A549 (cell line): Measurements from ENCODE around the gene DPEP3. TPM values are rescaled to one million over a fixed set of nuclear protein-coding genes. Genes with fewer than 3 reads are reported as not detected.
"Not testable (repeated sequence)": the region's sequence is repeated elsewhere in the genome, so short reads cannot be mapped to it uniquely, and the experiment has no call there.

Experiments
- ATAC-seq, 2 experiments: fragments of 200-7000 bp in 1 of 2; fragments of >200 bp in 1 of 2; cut with Nextera tagmentation in 1 of 2; cut with Tn5 transposase in 1 of 2; 3 replicates each; pipeline versions ENCODE4 v1.8.0 to v1.9.1; 2018 to 2020; ENCODE audit warnings: mild to moderate bottlenecking in 1 of 2, moderate library complexity in 1 of 2
- CTCF ChIA-PET: fragments of 300-600 bp; sonication (Branson Sonifier 250); formaldehyde crosslinking; extraction: SDS; loops from one replicate; lab custom pipeline; 2021; ENCODE audit warnings: antibody characterized with exemption, inconsistent platforms; lab: Yijun Ruan, JAX
- POLR2A ChIA-PET: fragments of 350-600 bp; formaldehyde crosslinking; extraction: SDS; loops from one replicate; lab custom pipeline; 2021; ENCODE audit warnings: antibody characterized with exemption, inconsistent platforms; lab: Yijun Ruan, JAX
- DNase-seq, 2 experiments: peaks; one replicate each; pipeline versions ENCODE4 v3.0.0 to v3.0.0-alpha.2; 2011 to 2016; ENCODE audit warnings: low read depth in 1 of 2, low spot score in 1 of 2
- FAIRE-seq: peaks from 2 replicates; lab custom pipeline; 2011; peaks lifted over from hg19 to GRCh38; lab: Jason Lieb, UNC
- H3K27ac ChIP-seq, 2 experiments: fragments of >200 bp; sonication (Bioruptor Twin); formaldehyde crosslinking; 3 replicates each; pipeline ENCODE4 v1.5.1; 2016 to 2017
- H3K4me1 ChIP-seq: fragments of >200 bp; sonication (Bioruptor Twin); formaldehyde crosslinking; 3 replicates; pipeline ENCODE4 v1.6.1; 2016
- H3K4me2 ChIP-seq: fragments of >200 bp; sonication (Bioruptor Twin); formaldehyde crosslinking; 3 replicates; pipeline ENCODE4 v1.6.1; 2016
- H3K4me3 ChIP-seq: fragments of >200 bp; sonication (Bioruptor Twin); formaldehyde crosslinking; 3 replicates; pipeline ENCODE4 v1.5.1; 2016
- H3K9me3 ChIP-seq: fragments of >200 bp; sonication (Bioruptor Twin); formaldehyde crosslinking; 3 replicates; pipeline ENCODE4 v1.6.1; 2016
- ATOH8 ChIP-seq: fragments of 250-450 bp; sonication (Bioruptor Pico); IDR thresholded peaks from 2 replicates; pipeline ENCODE4 v1.5.0; 2020; ENCODE audit warnings: low read depth, mild to moderate bottlenecking, moderate library complexity
- BHLHE40 ChIP-seq: IDR thresholded peaks from 2 replicates; pipeline ENCODE4 v1.6.1; 2012; ENCODE audit warnings: low read depth, low read length, inconsistent platforms
- CBX8 ChIP-seq: fragments of 200-600 bp; sonication (generic); IDR thresholded peaks from 2 replicates; pipeline ENCODE4 v1.6.1; 2016
- CEBPB ChIP-seq, 2 experiments: fragments of >200 bp in 1 of 2; sonication (Bioruptor Twin) in 1 of 2; formaldehyde crosslinking in 1 of 2; IDR thresholded peaks; 2 replicates each; pipeline ENCODE4 v1.6.1; 2012 to 2016
- CHD2 ChIP-seq: fragments of 150-350 bp; IDR thresholded peaks from 2 replicates; pipeline ENCODE4 v1.6.1; 2014; ENCODE audit warnings: low read length; ENCODE audit not compliant: partially characterized antibody
- CTCF ChIP-seq: fragments of >200 bp; sonication (Bioruptor Twin); formaldehyde crosslinking; IDR thresholded peaks from 3 replicates; pipeline ENCODE4 v1.5.1; 2016
- EHF ChIP-seq: fragments of 250-450 bp; sonication (Bioruptor Pico); IDR thresholded peaks from 2 replicates; pipeline ENCODE4 v1.5.0; 2020; ENCODE audit warnings: mild to moderate bottlenecking
- EHMT2 ChIP-seq: fragments of 200-600 bp; sonication (generic); IDR thresholded peaks from 2 replicates; pipeline ENCODE4 v1.6.1; 2016; ENCODE audit warnings: antibody characterized with exemption, low read depth, mild to moderate bottlenecking, moderate library complexity
- EP300 ChIP-seq, 2 experiments: fragments of >200 bp; sonication (Bioruptor Twin); formaldehyde crosslinking; IDR thresholded peaks; 2 replicates in 1 of 2; 3 replicates in 1 of 2; pipeline ENCODE4 v1.6.1; 2016 to 2017
- FOSB ChIP-seq: fragments of 250-450 bp; sonication (Bioruptor Pico); IDR thresholded peaks from 2 replicates; pipeline ENCODE4 v1.5.0; 2020; ENCODE audit warnings: mild to moderate bottlenecking, moderate library complexity
- GATA3 ChIP-seq: IDR thresholded peaks from 2 replicates; pipeline ENCODE4 v1.6.1; 2012; ENCODE audit warnings: borderline replicate concordance
- HDAC2 ChIP-seq: fragments of 200-600 bp; sonication (generic); IDR thresholded peaks from 2 replicates; pipeline ENCODE4 v1.6.1; 2016
- HES2 ChIP-seq: fragments of >200 bp; sonication (Bioruptor Twin); formaldehyde crosslinking; IDR thresholded peaks from 2 replicates; pipeline ENCODE4 v1.6.1; 2016
- HOXA7 ChIP-seq: fragments of 250-450 bp; sonication (Bioruptor Pico); IDR thresholded peaks from 2 replicates; pipeline ENCODE4 v1.5.0; 2020; ENCODE audit warnings: mild to moderate bottlenecking, moderate library complexity
- HOXB5 ChIP-seq: fragments of 250-450 bp; sonication (Bioruptor Pico); IDR thresholded peaks from 2 replicates; pipeline ENCODE4 v1.5.0; 2020; ENCODE audit warnings: mild to moderate bottlenecking, moderate library complexity
- JUN ChIP-seq, 2 experiments: fragments of >200 bp; sonication (Bioruptor Twin); formaldehyde crosslinking; IDR thresholded peaks; 2 replicates in 1 of 2; 3 replicates in 1 of 2; pipeline ENCODE4 v1.6.1; 2016 to 2017
- KDM5A ChIP-seq: fragments of 200-600 bp; sonication (generic); IDR thresholded peaks from 2 replicates; pipeline ENCODE4 v1.6.1; 2016; ENCODE audit warnings: antibody characterized with exemption, mild to moderate bottlenecking
- MAZ ChIP-seq: fragments of 150-350 bp; IDR thresholded peaks from 2 replicates; pipeline ENCODE4 v1.6.1; 2014; ENCODE audit warnings: antibody characterized with exemption, low read depth, low read length, borderline replicate concordance
- MYC ChIP-seq: IDR thresholded peaks from 2 replicates; pipeline ENCODE4 v1.6.1; 2012; ENCODE audit warnings: mild to moderate bottlenecking, inconsistent platforms, low read length, improper control_type of control experiment, borderline replicate concordance
- POLR2A ChIP-seq: IDR thresholded peaks from 2 replicates; pipeline ENCODE4 v1.6.1; 2012; ENCODE audit warnings: mild to moderate bottlenecking, low read length
- RAD21 ChIP-seq, 2 experiments: fragments of >200 bp in 1 of 2; sonication (Bioruptor Twin) in 1 of 2; formaldehyde crosslinking in 1 of 2; IDR thresholded peaks in 1 of 2; conservative IDR thresholded peaks in 1 of 2; 2 replicates in 1 of 2; 3 replicates in 1 of 2; pipeline ENCODE4 v1.6.1; 2012 to 2018; ENCODE audit warnings: inconsistent platforms in 1 of 2
- USF2 ChIP-seq: fragments of 450-650 bp; IDR thresholded peaks from 2 replicates; pipeline ENCODE4 v1.6.1; 2014; ENCODE audit warnings: antibody characterized with exemption
- ZFP36 ChIP-seq: fragments of 450-650 bp; IDR thresholded peaks from 2 replicates; pipeline ENCODE4 v1.6.1; 2014; ENCODE audit warnings: borderline replicate concordance; ENCODE audit not compliant: partially characterized antibody
- ZNF302 ChIP-seq: fragments of 250-450 bp; sonication (Bioruptor Pico); IDR thresholded peaks from 2 replicates; pipeline ENCODE4 v1.9.0; 2021; ENCODE audit warnings: inconsistent platforms, mild to moderate bottlenecking, moderate library complexity
- ZSCAN20 ChIP-seq: fragments of 250-450 bp; sonication (Bioruptor Pico); IDR thresholded peaks from 2 replicates; pipeline ENCODE4 v1.8.0; 2022; ENCODE audit warnings: mild to moderate bottlenecking, moderate library complexity
- WGBS: methylation state at CpG from one replicate; pipeline ENCODE4 v1.1.6; 2017; ENCODE audit errors: missing lambda C conversion rate; 5-methylcytosine and 5-hydroxymethylcytosine counted together
- polyA plus RNA-seq, 4 experiments: library from polyadenylated mRNA; depleted of rRNA in 3 of 4; stranded (reverse); fragments of >200 nt; fragmentation: RNase III in 1 of 4; extraction: RNeasy Plus Mini Kit Qiagen cat#74134 plus additional on column Dnase treatment in 1 of 4; gene quantifications; 2 replicates in 3 of 4; 3 replicates in 1 of 4; pipeline ENCODE4 v1.2.3, GENCODE V29; 2011 to 2017
- TF ChIP-seq, protein P1 (sequence below): IDR thresholded peaks from 2 replicates; pipeline ENCODE4 v1.6.1; 2012; ENCODE audit warnings: low read depth, borderline replicate concordance

Gene DPEP3
- polyA plus RNA-seq, 2 of the 4 experiments (the other 2 are of a cell fraction), result not detected

DNA sequence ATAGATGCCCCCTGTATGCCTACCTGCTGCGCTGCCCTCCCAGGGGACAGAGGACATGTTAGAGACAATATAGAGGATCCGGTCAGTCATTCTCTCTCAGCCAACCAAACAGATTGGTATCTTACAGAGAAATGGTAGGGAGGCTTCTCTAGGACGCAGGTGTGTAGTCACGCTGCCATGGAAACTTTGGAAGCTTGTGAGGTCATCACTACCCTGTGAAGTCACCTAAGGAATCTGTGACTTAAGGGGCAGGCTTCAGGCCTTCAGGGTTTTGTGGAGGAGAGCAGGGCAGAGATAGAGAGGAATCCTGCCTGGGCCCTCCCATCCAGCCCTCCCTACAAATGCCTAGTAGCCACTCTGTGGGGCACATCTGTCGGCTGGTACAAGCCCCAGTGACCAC lies 35.4 kb upstream of the DPEP3 start, which contains the start of gene DPEP2NB:
Gene DPEP2NB, minus strand, starts transcription at position 231 of the 400 bp plus-strand sequence. Its CDS starts 141 bp downstream, at position 90.
- TF ChIP-seq HOXB5 (CRISPR knock-in tag) (no peak), FOSB (CRISPR knock-in tag) (no peak), KDM5A (no peak), POLR2A (no peak), EHF (CRISPR knock-in tag) (no peak), HOXA7 (CRISPR knock-in tag) (no peak), USF2 (no peak), ZNF302 (CRISPR knock-in tag) (no peak), JUN (IDR thresholded peaks at IDR 0.05) (no peak), GATA3 (no peak), MYC (no peak)
- TF ChIP-seq, protein P1, sequence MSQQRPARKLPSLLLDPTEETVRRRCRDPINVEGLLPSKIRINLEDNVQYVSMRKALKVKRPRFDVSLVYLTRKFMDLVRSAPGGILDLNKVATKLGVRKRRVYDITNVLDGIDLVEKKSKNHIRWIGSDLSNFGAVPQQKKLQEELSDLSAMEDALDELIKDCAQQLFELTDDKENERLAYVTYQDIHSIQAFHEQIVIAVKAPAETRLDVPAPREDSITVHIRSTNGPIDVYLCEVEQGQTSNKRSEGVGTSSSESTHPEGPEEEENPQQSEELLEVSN, result no peak
- H3K4me1 ChIP-seq, result no peaks in the 10 kb centered on the region
- POLR2A ChIA-PET, result no interaction called here
- H3K27ac ChIP-seq, result no peak within 1 kb of the TSS
- CTCF ChIA-PET, result interaction anchor here (1.7 to 2.0 kb wide), 2 partner anchors 25 kb away, joined by 4 to 6 read pairs; no protein-coding TSS in a partner anchor
- no peak within 1 kb of the TSS for H3K4me3 ChIP-seq
- FAIRE-seq (no peak), DNase-seq (no peak), ATAC-seq (peak; percentile 37 to 42; a peak in 4 of 6 replicates)
- no peaks in the 10 kb centered on the region for H3K9me3 ChIP-seq
- 69% methylated on average over 5 of the region's 5 CpGs for WGBS
- H3K4me2 ChIP-seq, result no peak within 1 kb of the TSS

DNA sequence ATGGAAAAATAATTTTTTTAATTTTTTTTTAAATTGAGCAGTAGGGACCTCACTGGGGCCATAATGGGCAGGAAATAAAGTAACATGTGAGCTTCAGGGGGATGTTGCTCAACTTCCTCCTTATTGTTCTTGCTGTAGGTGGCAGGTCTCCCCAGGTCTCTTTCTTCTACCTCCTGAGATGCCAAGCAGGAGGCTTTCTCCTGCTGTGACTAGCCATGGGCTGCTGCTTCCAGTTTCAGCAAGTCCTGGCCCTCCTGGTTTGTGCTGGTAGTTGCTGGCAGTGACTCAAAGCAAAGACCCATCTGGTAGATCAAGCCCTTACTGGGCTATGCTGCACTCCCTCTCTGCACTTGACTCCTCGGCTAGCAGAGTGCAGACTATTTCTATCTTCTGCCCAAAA lies 33.1 kb upstream of the DPEP3 start:
- Histone ChIP-seq H3K4me3 (no peak overlapping the region), H3K4me2 (no peak overlapping the region), H3K9me3 (no peaks in the 10 kb centered on the region), H3K4me1 (no peaks in the 10 kb centered on the region), H3K27ac (no peak overlapping the region)
- ATAC-seq (0 out of 6 replicates have a peak, but pooled peaks of 1 of the 2 experiments have one; percentile 23), DNase-seq (no peak), FAIRE-seq (no peak)
- CTCF ChIA-PET, result interaction anchor here (0.6 to 2.0 kb wide), 2 partner anchors 28 to 61 kb away, joined by 3 to 6 read pairs; no protein-coding TSS in a partner anchor
- POLR2A ChIA-PET, result no interaction called here
- TF ChIP-seq CTCF (no peak), ZFP36 (no peak), HOXA7 (CRISPR knock-in tag) (no peak), ATOH8 (CRISPR knock-in tag) (no peak), FOSB (CRISPR knock-in tag) (no peak), HES2 (no peak), CBX8 (no peak), HDAC2 (no peak), ZNF302 (CRISPR knock-in tag) (no peak), CEBPB (IDR thresholded peaks at IDR 0.05) (no peak), EP300 (IDR thresholded peaks at IDR 0.05) (no peak), ZSCAN20 (no peak), EHMT2 (no peak), BHLHE40 (no peak), MAZ (no peak), CHD2 (no peak), EHF (CRISPR knock-in tag) (no peak), RAD21 (conservative IDR thresholded peaks at IDR 0.05 in 1 of 2, IDR thresholded peaks at IDR 0.05 in 1 of 2) (no peak), USF2 (no peak)
- WGBS, result 8% methylated on average over 1 of the region's 1 CpG

- H3K4me1 ChIP-seq, ATAC-seq, POLR2A ChIA-PET, H3K27ac ChIP-seq, FAIRE-seq, H3K9me3 ChIP-seq, DNase-seq, H3K4me3 ChIP-seq, H3K4me2 ChIP-seq: not testable (repeated sequence)
- WGBS, result 43% methylated on average over 4 of the region's 4 CpGs
- CTCF ChIA-PET, result interaction anchor here (0.6 to 1.4 kb wide), 2 partner anchors 31 to 187 kb away, joined by 3 to 5 read pairs; no protein-coding TSS in a partner anchor
Observed at GRCh38 chr16:68009872-68010271, 29.6 kb upstream of the DPEP3 start.
